Measurements from ENCODE around the gene HTR3D. TPM values are rescaled to one million over a fixed set of nuclear protein-coding genes. Genes with fewer than 3 reads are reported as not detected.

Gene HTR3D
- total and polyA plus RNA-seq, 2 experiments from 2014 or later = not detected

GRCh38 chr3:184085389-184085852 is 53.9 kb downstream of the HTR3D start (continued):
- TF ChIP-seq ZNF462 (CRISPR knock-in tag; IDR thresholded peaks at IDR 0.05) = no peak

Small RNA genes lying within 50 kb of the gene (small RNA-seq; reads per million reads assigned to genes)
- gene RF00019 (ENCODE audit: low replicate concordance) = not detected

Other genes starting within 250 kb of the HTR3D start
- 8.2 and 10.6 TPM in 2 replicates for gene MAP6D1, start 206.2 kb upstream of the HTR3D start, total RNA-seq (2014; rRNA removed; shearing (Covaris generic))
- gene MAP6D1, start 206.2 kb upstream of the HTR3D start, polyA plus RNA-seq (2016; fragmentation: Nextera tagmentation; extraction: Ambion mirVana) = 1.1 and 2.6 TPM in 2 replicates
- 65.7 and 67.5 TPM in 2 replicates for gene PARL, start 146.9 kb upstream of the HTR3D start, total RNA-seq (2014; rRNA removed; shearing (Covaris generic))
- 78.7 and 82.7 TPM in 2 replicates for gene PARL, start 146.9 kb upstream of the HTR3D start, polyA plus RNA-seq (2016; fragmentation: Nextera tagmentation; extraction: Ambion mirVana)
- gene ABCC5, start 13.9 kb upstream of the HTR3D start, total RNA-seq (2014; rRNA removed; shearing (Covaris generic)) = 38.5 and 39.9 TPM in 2 replicates
- 14.0 TPM in 2 replicates for gene ABCC5, start 13.9 kb upstream of the HTR3D start, polyA plus RNA-seq (2016; fragmentation: Nextera tagmentation; extraction: Ambion mirVana)
- gene HTR3C, start 21.3 kb downstream of the HTR3D start, total RNA-seq (2014; rRNA removed; shearing (Covaris generic)) = not detected in 2 replicates
- not detected in 2 replicates for gene HTR3C, start 21.3 kb downstream of the HTR3D start, polyA plus RNA-seq (2016; fragmentation: Nextera tagmentation; extraction: Ambion mirVana)
- not detected in 2 replicates for gene HTR3E, start 65.3 kb downstream of the HTR3D start, total RNA-seq (2014; rRNA removed; shearing (Covaris generic))
- gene HTR3E, start 65.3 kb downstream of the HTR3D start, polyA plus RNA-seq (2016; fragmentation: Nextera tagmentation; extraction: Ambion mirVana) = not detected in 2 replicates
- gene EIF2B5, start 103.6 kb downstream of the HTR3D start, total RNA-seq (2014; rRNA removed; shearing (Covaris generic)) = 36.6 and 43.3 TPM in 2 replicates
- 26.4 and 27.8 TPM in 2 replicates for gene EIF2B5, start 103.6 kb downstream of the HTR3D start, polyA plus RNA-seq (2016; fragmentation: Nextera tagmentation; extraction: Ambion mirVana)
- gene DVL3, start 123.6 kb downstream of the HTR3D start, total RNA-seq (2014; rRNA removed; shearing (Covaris generic)) = 50.2 and 55.5 TPM in 2 replicates
- 25.6 and 33.5 TPM in 2 replicates for gene DVL3, start 123.6 kb downstream of the HTR3D start, polyA plus RNA-seq (2016; fragmentation: Nextera tagmentation; extraction: Ambion mirVana)
- 269 and 305 TPM in 2 replicates for gene AP2M1, start 143.1 kb downstream of the HTR3D start, total RNA-seq (2014; rRNA removed; shearing (Covaris generic))
- 190 and 215 TPM in 2 replicates for gene AP2M1, start 143.1 kb downstream of the HTR3D start, polyA plus RNA-seq (2016; fragmentation: Nextera tagmentation; extraction: Ambion mirVana)
- 48.9 and 60.4 TPM in 2 replicates for gene ABCF3, start 154.5 kb downstream of the HTR3D start, total RNA-seq (2014; rRNA removed; shearing (Covaris generic))
- 32.7 and 33.4 TPM in 2 replicates for gene ABCF3, start 154.5 kb downstream of the HTR3D start, polyA plus RNA-seq (2016; fragmentation: Nextera tagmentation; extraction: Ambion mirVana)
- gene VWA5B2, start 197.8 kb downstream of the HTR3D start, total RNA-seq (2014; rRNA removed; shearing (Covaris generic)) = 0.66 TPM in 1 of 2 replicates, not detected in the other
- not detected in 2 replicates for gene VWA5B2, start 197.8 kb downstream of the HTR3D start, polyA plus RNA-seq (2016; fragmentation: Nextera tagmentation; extraction: Ambion mirVana)
- 107 and 109 TPM in 2 replicates for gene ALG3, start 217.2 kb downstream of the HTR3D start, total RNA-seq (2014; rRNA removed; shearing (Covaris generic))
- 76.9 and 87.9 TPM in 2 replicates for gene ALG3, start 217.2 kb downstream of the HTR3D start, polyA plus RNA-seq (2016; fragmentation: Nextera tagmentation; extraction: Ambion mirVana)
- 9.8 and 14.3 TPM in 2 replicates for gene EEF1AKMT4, start 217.9 kb downstream of the HTR3D start, total RNA-seq (2014; rRNA removed; shearing (Covaris generic))
- gene EEF1AKMT4, start 217.9 kb downstream of the HTR3D start, polyA plus RNA-seq (2016; fragmentation: Nextera tagmentation; extraction: Ambion mirVana) = 11.2 and 12.9 TPM in 2 replicates
- gene CAMK2N2, start 229.8 kb downstream of the HTR3D start, total RNA-seq (2014; rRNA removed; shearing (Covaris generic)) = 1.3 and 1.5 TPM in 2 replicates
- 0.32 and 0.63 TPM in 2 replicates for gene CAMK2N2, start 229.8 kb downstream of the HTR3D start, polyA plus RNA-seq (2016; fragmentation: Nextera tagmentation; extraction: Ambion mirVana)
- 0.24 TPM in 1 of 2 replicates, not detected in the other for gene ECE2, start 244.3 kb downstream of the HTR3D start, total RNA-seq (2014; rRNA removed; shearing (Covaris generic))
- 0.48 TPM in 1 of 2 replicates, not detected in the other for gene ECE2, start 244.3 kb downstream of the HTR3D start, polyA plus RNA-seq (2016; fragmentation: Nextera tagmentation; extraction: Ambion mirVana)